Liver (tissue), 3 donors: ENCODE data around the gene LTBP2.

Experiments used
- ATF3 ChIP-seq: IDR thresholded peaks from 2 replicates; pipeline ENCODE4 v1.6.1; 2016; ENCODE audit warnings: antibody characterized with exemption
- CTCF ChIP-seq: fragments of 150-350 bp; IDR thresholded peaks from 2 replicates; pipeline ENCODE4 v1.5.1; 2017; ENCODE audit warnings: improper control_type of control experiment, low read depth, low read length; ENCODE audit not compliant: missing input control
- EGR1 ChIP-seq, 2 donors: IDR thresholded peaks; 2 replicates each; pipeline ENCODE4 v1.6.1; 2016 to 2018; ENCODE audit warnings: antibody characterized with exemption in 2 of 2, low read depth in 2 of 2
- GABPA ChIP-seq, 2 donors: IDR thresholded peaks in 1 of 2; conservative IDR thresholded peaks in 1 of 2; 2 replicates each; pipeline ENCODE4 v1.6.1; 2016; ENCODE audit warnings: antibody characterized with exemption in 2 of 2, mild to moderate bottlenecking in 1 of 2, moderate library complexity in 1 of 2
- JUND ChIP-seq, 2 donors: IDR thresholded peaks; 2 replicates each; pipeline ENCODE4 v1.6.1; 2016; ENCODE audit warnings: antibody characterized with exemption in 2 of 2
- MAX ChIP-seq: IDR thresholded peaks from 2 replicates; pipeline ENCODE4 v1.6.1; 2016; ENCODE audit warnings: antibody characterized with exemption
- RAD21 ChIP-seq, 2 donors: IDR thresholded peaks; 2 replicates each; pipeline ENCODE4 v1.6.1; 2016; ENCODE audit warnings: antibody characterized with exemption in 2 of 2, mild to moderate bottlenecking in 2 of 2
- REST ChIP-seq: IDR thresholded peaks from 2 replicates; pipeline ENCODE4 v1.6.1; 2016; ENCODE audit warnings: antibody characterized with exemption, mild to moderate bottlenecking
- RXRA ChIP-seq, 2 donors: IDR thresholded peaks; 2 replicates each; pipeline ENCODE4 v1.6.1; 2017 to 2018; ENCODE audit warnings: antibody characterized with exemption in 2 of 2, mild to moderate bottlenecking in 1 of 2
- TAF1 ChIP-seq: conservative IDR thresholded peaks from 2 replicates; pipeline ENCODE4 v1.6.1; 2016; ENCODE audit warnings: antibody characterized with exemption, mild to moderate bottlenecking
- YY1 ChIP-seq: IDR thresholded peaks from 2 replicates; pipeline ENCODE4 v1.6.1; 2016; ENCODE audit warnings: antibody characterized with exemption, mild to moderate bottlenecking
- ZBTB33 ChIP-seq: IDR thresholded peaks from 2 replicates; pipeline ENCODE4 v1.6.1; 2016; ENCODE audit warnings: antibody characterized with exemption
- donor health status: healthy.
- donor health status: healthy.

- TF ChIP-seq YY1 (no peak), CTCF (no peak), TAF1 (no peak), GABPA (IDR thresholded peaks at IDR 0.05 in 1 of 2, conservative IDR thresholded peaks at IDR 0.05 in 1 of 2) (no peak), MAX (no peak), RAD21 (IDR thresholded peaks at IDR 0.05) (no peak), RXRA (IDR thresholded peaks at IDR 0.05) (no peak), REST (no peak), ATF3 (no peak), ZBTB33 (no peak), EGR1 (IDR thresholded peaks at IDR 0.05; ENCODE audit: low read depth in 2 of 2) (no peak), JUND (IDR thresholded peaks at IDR 0.05) (no peak)
These were observed 34.1 kb downstream of the LTBP2 start for GRCh38 chr14:74577948-74578275.
